NOMO-1 treated with DMSO at 0.1 percent for 48 hours (cell line): ENCODE measurements around the gene ADAM15.
A peak's percentile ranks its signal among the peaks of the same experiment; 100 is the strongest.

Experiments
- DNase-seq: peaks from one replicate; lab custom pipeline; 2025; ENCODE audit not compliant: unreplicated experiment; lab: John Stamatoyannopoulos, UW

ADAM15 gene

DNA sequence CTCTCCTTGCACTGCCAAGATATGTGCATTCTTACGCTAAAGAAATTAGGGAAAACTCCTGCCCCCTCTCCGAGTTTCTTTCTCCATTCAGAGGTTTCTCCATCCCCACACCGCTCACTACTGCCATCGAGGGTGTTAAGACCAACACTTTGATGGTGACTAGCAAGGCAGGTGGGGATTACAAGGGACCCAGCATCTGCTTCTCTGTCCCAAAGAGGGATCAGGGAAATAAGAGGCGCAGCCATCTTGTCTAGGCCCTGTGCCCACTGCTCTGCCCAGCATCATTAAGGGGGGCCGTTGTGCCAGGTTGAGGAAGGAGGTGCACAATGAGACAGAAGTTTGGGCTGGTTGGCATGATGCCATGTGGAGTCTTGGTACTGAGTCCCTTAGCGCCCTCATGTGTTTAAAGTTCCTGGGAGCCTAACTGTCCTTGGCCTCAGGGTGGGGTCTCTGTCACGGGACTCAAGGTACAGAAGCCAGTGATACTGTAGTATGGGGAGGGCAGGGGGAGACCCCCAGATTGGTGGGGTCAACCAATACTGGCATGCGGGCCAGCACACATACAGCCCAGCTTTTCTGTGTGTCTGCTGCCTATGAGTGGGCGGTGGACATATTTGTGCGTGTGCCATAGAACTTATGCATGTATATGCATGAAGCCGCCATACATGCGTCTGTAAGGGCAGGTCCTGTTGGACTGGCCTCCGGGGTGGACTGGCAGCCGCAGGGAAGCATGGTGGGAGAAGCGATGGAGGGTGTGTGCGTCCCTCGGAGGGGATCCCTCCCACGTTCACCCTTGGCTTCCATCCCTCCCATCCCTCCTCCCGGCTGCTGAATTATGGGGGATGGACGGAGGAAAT lies 33.0 kb downstream of the ADAM15 start:
- peak; percentile 16 for DNase-seq

- peak; percentile 97 for DNase-seq
Measured at GRCh38 chr1:155084722-155085503, 33.8 kb downstream of the ADAM15 start.

DNA sequence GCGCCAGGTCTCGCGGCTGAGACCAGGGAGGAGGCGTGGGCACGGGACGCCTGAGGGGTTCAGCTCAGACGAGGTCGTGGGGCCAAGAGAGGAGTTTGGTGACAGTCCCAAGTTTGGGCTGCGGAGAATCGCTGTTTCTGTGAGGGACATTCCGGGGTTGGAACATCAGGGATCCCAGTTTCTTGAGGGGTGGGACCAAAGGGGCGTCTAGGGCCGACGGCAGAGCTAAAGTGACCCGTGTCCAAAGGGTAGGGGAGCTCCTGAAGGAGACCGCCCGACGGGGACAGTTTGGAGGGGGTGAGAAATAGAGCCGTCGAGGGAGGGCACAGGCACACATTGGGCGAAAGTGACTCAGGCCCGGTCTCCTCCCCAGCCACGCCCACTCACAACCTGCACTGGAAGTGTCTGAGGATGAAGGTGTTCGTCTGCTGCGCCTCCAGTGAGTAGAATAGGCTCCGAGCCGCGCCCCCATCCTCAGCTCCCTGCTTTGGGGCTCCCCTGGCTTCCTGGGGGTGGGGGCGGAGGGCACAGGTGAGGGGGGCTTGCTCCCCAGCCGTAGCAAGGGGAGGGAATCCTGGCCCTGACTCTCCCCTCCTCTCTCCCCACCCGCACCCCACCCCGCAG lies 34.5 kb downstream of the ADAM15 start:
- peak; percentile 39 for DNase-seq

GRCh38 chr1:155086128-155086741 lies 35.1 kb downstream of the ADAM15 start:
- peak; percentile 29 for DNase-seq

- no peak for DNase-seq
Measured at GRCh38 chr1:155086856-155087535, 35.9 kb downstream of the ADAM15 start.

- DNase-seq, result peak; percentile 32
Measured at GRCh38 chr1:155091071-155092051, 40.2 kb downstream of the ADAM15 start.

DNA sequence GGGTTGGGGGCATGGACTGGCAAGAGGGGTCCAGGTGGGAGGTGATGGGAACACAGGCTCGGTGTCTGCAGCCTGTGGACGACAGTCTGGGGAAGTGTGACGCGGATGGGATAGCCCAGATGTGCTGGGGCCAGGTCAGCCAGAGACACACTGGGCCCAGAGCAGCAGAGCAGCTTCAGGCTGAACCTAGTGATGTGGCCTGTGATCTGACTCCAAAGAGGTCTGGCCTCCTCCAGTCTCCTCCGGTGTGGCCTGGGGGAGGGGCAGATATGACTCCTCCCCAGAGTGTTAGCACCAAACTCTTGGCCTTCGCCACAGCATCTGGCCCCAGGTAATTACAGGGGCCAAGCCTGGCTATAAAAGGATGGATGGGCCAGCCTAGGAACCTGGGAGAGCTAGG lies 41.0 kb downstream of the ADAM15 start:
- DNase-seq, result no peak

DNA sequence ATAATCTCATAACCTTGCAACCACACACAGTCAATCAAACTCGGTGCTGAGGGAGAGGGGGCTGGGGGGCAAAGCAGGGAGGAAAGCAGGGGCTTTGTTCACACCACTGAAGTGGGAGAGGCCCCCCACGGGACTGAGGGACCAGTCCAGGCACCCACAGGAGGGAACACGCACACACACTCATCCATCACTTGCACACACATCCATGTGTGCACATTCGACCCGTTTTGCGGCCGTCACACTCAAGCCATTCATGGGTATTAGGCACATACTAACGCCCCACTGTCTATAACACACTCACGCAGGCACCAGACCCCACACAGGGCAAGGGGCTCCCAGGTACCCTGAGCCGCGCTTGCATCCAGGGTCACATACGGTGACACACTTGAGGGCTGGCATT lies 41.5 kb downstream of the ADAM15 start:
- no peak for DNase-seq

- DNase-seq, result peak; percentile 62
Measured at GRCh38 chr1:155093911-155094621, 43.0 kb downstream of the ADAM15 start.

- no peak for DNase-seq
Measured at GRCh38 chr1:155094622-155094948, 43.5 kb downstream of the ADAM15 start.

- DNase-seq, result no peak
Measured at GRCh38 chr1:155099331-155099730, 48.2 kb downstream of the ADAM15 start.

DNA sequence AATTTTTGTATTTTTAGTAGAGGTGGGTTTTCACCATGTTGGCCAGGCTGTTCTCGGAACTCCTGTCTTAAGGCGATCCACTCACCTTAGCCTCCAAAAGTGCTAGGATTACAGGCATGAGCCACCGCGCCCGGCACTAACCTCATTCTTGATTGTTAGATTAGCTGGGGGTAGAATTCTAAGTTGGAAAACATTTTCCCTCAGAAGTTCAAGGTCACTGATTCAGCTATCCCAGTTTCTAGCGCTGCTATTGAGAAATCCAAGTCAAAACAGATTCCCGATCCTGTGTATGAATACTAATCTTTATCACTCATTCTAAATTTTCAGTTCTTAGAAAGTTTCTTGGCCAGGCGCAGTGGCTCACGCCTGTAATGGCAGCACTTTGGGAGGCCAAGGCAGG lies 52.2 kb downstream of the ADAM15 start:
- DNase-seq, result no peak

- no peak for DNase-seq
Measured at GRCh38 chr1:155104605-155105534, 53.8 kb downstream of the ADAM15 start.

GRCh38 chr1:155105604-155106011 lies 54.5 kb downstream of the ADAM15 start:
- DNase-seq, result no peak

DNA sequence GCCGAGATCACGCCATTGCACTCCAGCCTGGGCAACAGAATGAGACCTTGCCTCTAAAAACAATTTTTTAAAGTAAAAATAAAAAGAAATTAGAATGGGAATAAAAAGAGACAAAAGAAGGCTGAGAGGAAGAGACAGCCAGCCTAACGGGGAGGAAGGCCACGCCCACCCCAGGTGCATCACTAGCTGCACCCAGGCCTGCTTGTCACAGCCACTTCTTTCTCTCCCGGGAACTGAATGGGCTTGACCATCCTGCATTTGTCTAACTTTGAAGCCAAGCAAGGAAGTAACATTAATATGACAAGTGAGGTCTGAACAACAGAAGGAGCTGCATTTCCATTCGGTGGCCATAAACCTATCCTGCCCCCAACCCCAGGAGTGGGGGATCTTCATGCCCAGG lies 55.7 kb downstream of the ADAM15 start:
- no peak for DNase-seq

DNA sequence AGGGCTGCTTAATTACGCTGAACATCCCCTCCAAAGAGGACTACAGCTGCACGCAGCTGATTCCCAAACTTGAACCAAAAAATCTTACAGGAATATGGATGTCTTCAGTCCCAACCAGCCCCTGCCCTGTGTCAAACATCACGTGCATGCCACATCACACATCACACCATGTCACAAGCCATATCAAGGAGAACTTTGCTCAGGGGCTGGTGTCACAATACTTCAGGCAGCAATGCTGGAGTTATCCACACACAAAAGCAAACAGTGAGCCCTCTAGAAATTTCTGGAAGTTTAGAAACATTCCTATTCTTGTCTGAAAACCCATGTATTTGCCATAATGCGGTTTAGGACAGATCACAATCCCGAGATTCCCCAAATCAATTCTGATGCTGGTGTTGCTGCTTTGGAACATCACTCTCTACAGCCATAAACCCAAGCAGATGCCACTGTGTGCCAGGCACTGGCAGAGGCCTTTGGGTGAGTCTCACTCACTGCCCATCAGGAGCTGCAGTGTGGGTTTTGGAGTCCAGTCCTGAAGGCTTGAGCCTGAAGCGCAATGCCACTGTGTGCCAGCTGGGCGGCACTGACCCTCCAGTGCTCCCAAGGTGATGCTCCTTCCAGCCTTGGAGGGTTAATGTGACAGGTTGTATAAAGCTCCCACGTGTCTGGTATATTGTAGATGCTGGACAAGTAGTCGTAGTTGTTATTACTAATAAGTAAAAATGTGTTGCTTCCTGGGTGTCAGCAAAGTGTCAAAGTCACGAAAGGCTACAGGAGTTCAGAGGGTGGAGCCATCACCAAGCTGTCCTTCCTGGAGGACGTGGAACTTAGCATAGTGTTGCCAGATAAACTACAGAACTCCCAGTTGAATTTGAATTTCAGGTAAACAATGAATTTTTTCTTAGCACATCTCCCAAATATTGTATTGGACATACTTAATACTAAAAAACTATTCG lies 56.5 kb downstream of the ADAM15 start:
- no peak for DNase-seq

GRCh38 chr1:155108296-155108695 lies 57.2 kb downstream of the ADAM15 start:
- no peak for DNase-seq
